ENCODE data around the gene ERI3.
"Not testable (repeated sequence)": the region's sequence is repeated elsewhere in the genome, so short reads cannot be mapped to it uniquely, and the experiment has no call there.

The ERI3 gene

DNA sequence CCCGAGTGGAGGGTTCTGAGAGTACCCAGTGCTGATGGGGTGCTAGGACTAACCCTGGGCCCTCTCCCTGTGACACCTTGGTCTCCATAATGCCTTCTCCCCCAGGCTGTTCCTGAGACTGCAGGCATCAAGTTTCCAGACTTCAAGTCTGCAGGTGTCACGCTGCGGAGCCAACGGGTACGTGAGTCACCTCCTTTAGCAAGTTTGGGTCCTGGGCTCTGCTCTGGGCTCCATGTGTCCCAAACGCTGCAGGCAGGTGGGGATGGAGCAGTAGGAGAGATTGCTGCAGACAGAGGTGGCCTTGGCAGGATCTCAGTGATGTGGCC lies 135.8 kb downstream of the ERI3 start:
- H3K36me3 Mint-ChIP-seq = peaks cover 34% of the 10 kb centered on the region
- no peaks in the 10 kb centered on the region for H3K27me3 Mint-ChIP-seq
- ATAC-seq = no peak
- no peaks in the 10 kb centered on the region for H3K9me3 Mint-ChIP-seq
- H3K4me3 Mint-ChIP-seq = no peak overlapping the region
- H3K4me1 Mint-ChIP-seq = peaks cover 42% of the 10 kb centered on the region
- no peak overlapping the region for H3K27ac Mint-ChIP-seq

DNA sequence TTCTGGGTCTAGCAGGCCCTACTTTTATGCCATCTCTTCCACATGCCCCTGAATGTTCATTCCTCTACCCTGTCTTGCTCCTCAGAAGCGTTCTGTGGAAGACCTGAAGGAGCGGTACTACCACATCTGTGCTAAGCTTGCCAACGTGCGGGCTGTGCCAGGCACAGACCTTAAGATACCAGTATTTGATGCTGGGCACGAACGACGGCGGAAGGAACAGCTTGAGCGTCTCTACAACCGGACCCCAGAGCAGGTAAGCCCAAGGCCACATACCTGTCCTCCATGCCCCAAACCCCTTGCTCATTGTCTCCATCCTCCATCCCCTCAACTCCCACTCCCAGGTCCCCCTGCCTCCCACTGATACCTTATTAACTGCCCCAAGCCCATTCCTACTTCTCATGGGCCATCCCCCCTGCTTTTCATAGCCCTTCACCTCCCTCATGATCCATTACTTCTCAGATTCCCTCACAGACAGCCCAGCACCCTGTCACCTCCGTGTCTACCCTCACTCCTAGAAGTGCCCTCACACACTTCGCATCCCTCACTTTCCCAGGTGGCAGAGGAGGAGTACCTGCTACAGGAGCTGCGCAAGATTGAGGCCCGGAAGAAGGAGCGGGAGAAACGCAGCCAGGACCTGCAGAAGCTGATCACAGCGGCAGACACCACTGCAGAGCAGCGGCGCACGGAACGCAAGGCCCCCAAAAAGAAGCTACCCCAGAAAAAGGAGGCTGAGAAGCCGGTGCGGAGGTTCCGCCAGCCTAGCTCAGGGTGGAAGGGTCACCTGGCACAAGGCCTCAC lies 136.4 kb downstream of the ERI3 start:
- no peak for ATAC-seq
- no peak overlapping the region for H3K4me3 Mint-ChIP-seq
- peaks cover 43% of the 10 kb centered on the region for H3K4me1 Mint-ChIP-seq
- no peak overlapping the region for H3K27ac Mint-ChIP-seq
- H3K9me3 Mint-ChIP-seq = no peaks in the 10 kb centered on the region
- no peaks in the 10 kb centered on the region for H3K27me3 Mint-ChIP-seq
- peaks cover 34% of the 10 kb centered on the region for H3K36me3 Mint-ChIP-seq

DNA sequence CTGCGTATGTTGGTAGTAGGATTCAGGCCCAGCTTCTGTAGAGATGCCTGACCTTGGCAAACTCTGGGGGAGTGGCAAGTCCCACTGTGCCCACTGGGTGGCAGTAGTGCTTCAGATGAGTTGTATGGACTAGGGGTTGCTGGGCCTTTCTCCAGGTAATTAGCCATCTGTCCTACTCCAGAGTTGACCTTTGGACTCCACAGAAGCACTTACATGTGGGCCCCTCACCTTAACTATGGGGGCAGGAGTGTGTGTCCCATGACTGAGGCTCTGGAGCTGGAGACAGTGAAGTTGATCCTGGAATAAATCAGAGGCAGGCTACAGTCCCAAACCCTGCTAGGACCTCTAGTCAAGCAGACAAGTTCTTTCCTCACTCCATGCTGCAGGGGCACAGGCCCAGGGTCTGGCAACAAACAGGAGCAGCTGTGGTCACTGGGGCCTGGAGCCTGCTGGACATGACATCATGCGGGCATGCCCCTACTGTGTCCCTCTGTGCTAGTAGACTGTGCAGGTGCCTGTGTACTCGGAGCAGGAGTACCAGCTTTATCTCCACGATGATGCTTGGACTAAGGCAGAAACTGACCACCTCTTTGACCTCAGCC lies 137.1 kb downstream of the ERI3 start:
- H3K4me3 Mint-ChIP-seq = no peak overlapping the region

DNA sequence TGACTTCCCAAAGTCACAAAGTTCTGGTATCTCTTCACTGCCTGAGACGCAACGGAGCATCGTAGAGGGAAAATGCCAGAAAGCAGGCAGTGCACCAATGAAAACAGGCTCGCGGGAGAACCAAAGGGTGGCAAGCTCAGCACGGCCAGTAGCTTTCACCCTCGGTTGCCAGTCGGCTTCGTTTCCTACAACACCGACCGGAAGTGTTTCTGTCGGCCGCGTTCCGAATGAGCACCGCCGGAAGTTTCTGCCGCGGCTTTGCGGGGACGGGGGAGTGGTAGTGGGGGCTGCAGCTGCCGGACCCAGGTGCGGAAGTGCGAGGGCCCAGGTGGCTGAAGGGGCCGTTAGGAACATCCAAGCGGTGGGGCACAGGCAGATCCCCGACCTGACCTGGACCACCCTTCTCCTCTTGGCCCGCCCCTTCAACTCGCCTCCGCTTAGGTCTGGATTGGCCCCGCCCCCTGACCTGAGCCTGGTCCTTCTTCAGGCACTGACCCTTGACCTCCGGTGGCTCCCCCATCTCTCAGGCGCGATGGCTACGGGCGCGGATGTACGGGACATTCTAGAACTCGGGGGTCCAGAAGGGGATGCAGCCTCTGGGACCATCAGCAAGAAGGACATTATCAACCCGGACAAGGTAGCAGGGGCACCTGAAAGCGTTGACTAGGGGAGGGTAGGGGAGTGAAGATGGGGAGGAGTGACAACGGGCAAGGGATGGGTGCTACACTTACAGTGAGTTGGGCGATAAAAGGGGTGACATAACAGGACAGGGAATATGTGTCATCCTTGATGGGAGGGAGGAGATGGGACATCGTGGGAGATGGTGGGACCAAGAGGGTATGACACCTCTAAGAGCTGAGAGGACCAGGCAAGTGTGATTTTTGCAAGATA lies 141.6 kb downstream of the ERI3 start, which contains the start of gene DMAP1:
Gene DMAP1, plus strand, starts transcription at position 250 of the 891 bp plus-strand sequence. Its CDS starts 283 bp downstream, at position 533.
- Mint-ChIP-seq H3K9me3 (no peaks in the 10 kb centered on the region), H3K27me3 (no peaks in the 10 kb centered on the region), H3K27ac (peak within 1 kb of the TSS; percentile 88), H3K4me3 (peak within 1 kb of the TSS; percentile 91), H3K4me1 (peaks cover 41% of the 10 kb centered on the region), H3K36me3 (peaks cover 20% of the 10 kb centered on the region)
- peak; percentile 90 for ATAC-seq

More for the DNA sequence above, 137.1 kb downstream of the ERI3 start:
- H3K9me3 Mint-ChIP-seq = no peaks in the 10 kb centered on the region
- peaks cover 34% of the 10 kb centered on the region for H3K36me3 Mint-ChIP-seq
- H3K27ac Mint-ChIP-seq = no peak overlapping the region
- H3K27me3 Mint-ChIP-seq = no peaks in the 10 kb centered on the region
- peaks cover 41% of the 10 kb centered on the region for H3K4me1 Mint-ChIP-seq
- ATAC-seq = peak; percentile 52

- Mint-ChIP-seq H3K27me3 (no peaks in the 10 kb centered on the region), H3K9me3 (no peaks in the 10 kb centered on the region), H3K4me3 (peak overlapping the region; percentile 91), H3K4me1 (peaks cover 39% of the 10 kb centered on the region), H3K36me3 (peaks cover 18% of the 10 kb centered on the region), H3K27ac (peak overlapping the region; percentile 88)
- ATAC-seq = peak; percentile 55
These were observed 142.5 kb downstream of the ERI3 start for GRCh38 chr1:44212355-44213221.

DNA sequence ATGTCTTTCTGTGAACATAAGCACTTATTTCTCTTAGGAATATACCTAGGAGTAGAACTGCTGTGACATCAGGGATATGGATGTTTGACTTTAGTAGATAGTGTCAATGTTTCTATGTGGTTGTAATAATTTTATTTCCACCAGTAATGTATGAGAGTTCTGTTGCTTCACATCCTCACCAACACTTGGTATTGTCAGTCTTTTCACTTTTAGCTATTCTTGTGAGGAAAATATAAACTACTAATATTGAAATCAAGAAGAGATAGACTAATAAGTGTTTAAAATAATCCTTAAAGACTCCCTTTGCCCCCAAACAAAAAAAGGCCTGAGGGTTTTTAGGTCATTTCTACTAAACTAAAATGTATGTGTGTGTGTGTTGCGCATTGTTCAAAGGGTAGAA lies 144.5 kb downstream of the ERI3 start:
- ATAC-seq = no peak
- Mint-ChIP-seq H3K27me3 (no peaks in the 10 kb centered on the region), H3K27ac (no peak overlapping the region), H3K36me3 (peaks cover 6% of the 10 kb centered on the region), H3K9me3 (no peaks in the 10 kb centered on the region), H3K4me3 (no peak overlapping the region), H3K4me1 (peaks cover 32% of the 10 kb centered on the region)

- Mint-ChIP-seq H3K27me3 (no peaks in the 10 kb centered on the region), H3K4me3 (no peak overlapping the region), H3K36me3 (no peaks in the 10 kb centered on the region), H3K4me1 (peaks cover 11% of the 10 kb centered on the region), H3K9me3 (no peaks in the 10 kb centered on the region), H3K27ac (no peak overlapping the region)
- ATAC-seq = no peak
These were observed 146.8 kb downstream of the ERI3 start for GRCh38 chr1:44208226-44208625.

DNA sequence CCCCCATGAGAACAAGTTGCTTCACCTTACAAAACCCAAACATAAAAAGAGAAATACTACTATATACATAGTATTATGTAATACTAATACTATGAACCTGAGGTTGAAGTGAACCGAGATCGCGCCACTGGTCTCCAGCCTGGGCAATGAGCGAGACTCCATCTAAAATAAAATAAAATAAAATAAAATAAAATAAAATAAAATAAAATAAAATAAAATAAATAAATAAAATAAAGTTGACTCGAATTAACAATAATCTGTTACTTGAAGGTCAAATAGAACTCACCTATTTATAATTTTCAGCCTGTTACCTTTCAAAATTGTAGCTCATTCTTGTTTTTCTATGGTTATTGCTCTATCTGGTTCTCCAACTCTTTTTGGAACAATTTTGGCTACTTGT lies 148.5 kb downstream of the ERI3 start:
- H3K27ac Mint-ChIP-seq, H3K9me3 Mint-ChIP-seq, ATAC-seq, H3K4me1 Mint-ChIP-seq, H3K4me3 Mint-ChIP-seq, H3K27me3 Mint-ChIP-seq, H3K36me3 Mint-ChIP-seq: not testable (repeated sequence)

DNA sequence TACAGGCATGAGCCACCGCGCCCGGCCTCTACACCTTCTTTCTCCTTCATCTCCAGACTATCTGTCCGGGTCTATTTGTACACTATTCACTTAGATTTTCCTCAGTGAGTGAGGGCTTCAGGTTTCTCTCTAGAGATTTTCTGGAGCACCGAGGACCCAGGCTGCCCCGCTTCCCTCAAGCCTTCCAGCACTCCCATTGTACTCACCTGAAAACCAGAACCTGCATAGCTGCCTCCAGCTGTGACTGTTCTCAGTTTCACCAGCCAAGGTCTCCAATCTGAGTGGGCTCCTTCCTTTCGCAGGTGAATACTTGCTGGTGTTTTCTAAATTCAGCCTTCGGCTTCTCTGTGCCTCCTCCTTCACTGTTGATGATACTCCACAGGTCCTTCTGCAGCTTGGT lies 154.7 kb downstream of the ERI3 start:
- Mint-ChIP-seq H3K4me3 (no peak overlapping the region), H3K36me3 (no peaks in the 10 kb centered on the region), H3K27me3 (peaks cover 9% of the 10 kb centered on the region), H3K4me1 (no peaks in the 10 kb centered on the region), H3K9me3 (no peaks in the 10 kb centered on the region), H3K27ac (no peak overlapping the region)
- ATAC-seq = no peak

DNA sequence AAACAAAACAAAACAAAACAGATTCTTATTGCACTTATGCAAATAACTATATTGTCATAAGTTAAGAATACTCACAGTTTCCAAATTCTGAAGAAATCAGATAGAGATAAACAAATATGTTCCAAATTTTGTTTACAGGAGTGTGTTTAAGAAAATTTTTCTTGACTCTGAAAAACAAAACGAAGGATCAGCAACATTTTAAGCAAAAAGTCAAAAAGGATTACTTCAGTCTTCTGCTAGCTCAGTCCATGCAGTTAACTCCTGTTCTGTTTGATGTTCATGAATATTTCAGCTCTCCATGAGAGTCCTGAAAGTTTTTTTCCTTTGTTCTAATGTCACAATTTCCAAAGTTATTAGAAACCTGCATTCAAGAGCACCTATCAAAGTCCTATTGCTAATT lies 180.4 kb downstream of the ERI3 start:
- Mint-ChIP-seq H3K27me3 (peaks cover 43% of the 10 kb centered on the region), H3K4me1 (no peaks in the 10 kb centered on the region), H3K9me3 (peaks cover 4% of the 10 kb centered on the region), H3K27ac (no peak overlapping the region), H3K36me3 (no peaks in the 10 kb centered on the region), H3K4me3 (no peak overlapping the region)
- no peak for ATAC-seq

All from stimulated activated memory B cell treated with anti-CD40 and anti-IgM and Interleukin-4, amounts not matched to agents 10 μg/mL and 1 μg/mL and 100 μg/mL, for 72 hours (primary cell).